Neural crest cell (in vitro differentiated cells): ENCODE measurements around the gene ASPHD1. TPM values are rescaled to one million over a fixed set of nuclear protein-coding genes. Genes with fewer than 3 reads are reported as not detected.

Experiments
- DNase-seq: peaks from one replicate; pipeline ENCODE4 v3.0.0; 2021; ENCODE audit warnings: low read depth, mixed read lengths, low spot score
- H3K27ac Mint-ChIP-seq: one replicate; pipeline ENCODE4 v1.8.0; 2021; ENCODE audit warnings: mild to moderate bottlenecking, mixed read lengths; ENCODE audit not compliant: unreplicated experiment
- H3K27me3 Mint-ChIP-seq: 2 replicates; pipeline ENCODE4 v1.8.0; 2021; ENCODE audit warnings: low read depth, mild to moderate bottlenecking, mixed read lengths
- H3K36me3 Mint-ChIP-seq: 2 replicates; pipeline ENCODE4 v1.8.0; 2021; ENCODE audit warnings: low read depth, mild to moderate bottlenecking, mixed read lengths
- H3K4me1 Mint-ChIP-seq: 2 replicates; pipeline ENCODE4 v1.8.0; 2021; ENCODE audit warnings: mixed read lengths
- H3K4me3 Mint-ChIP-seq: one replicate; pipeline ENCODE4 v1.8.0; 2021; ENCODE audit warnings: mild to moderate bottlenecking, mixed read lengths
- H3K9me3 Mint-ChIP-seq: 2 replicates; pipeline ENCODE4 v1.8.0; 2021; ENCODE audit warnings: mixed read lengths
- CTCF ChIP-seq: fragments of 200-600 bp; sonication (generic); conservative IDR thresholded peaks from 2 replicates; pipeline ENCODE4 v1.5.0; 2021; ENCODE audit warnings: antibody characterized with exemption, mild to moderate bottlenecking
- long read RNA-seq: library from polyadenylated mRNA; unstranded; transcript quantifications from one replicate; pipeline ENCODE4 v2.0.0, GENCODE V29; 2020
- total RNA-seq: library from RNA; stranded (reverse); gene quantifications from 2 replicates; pipeline ENCODE4 v1.2.1, GENCODE V29; 2021

Gene ASPHD1, protein sequence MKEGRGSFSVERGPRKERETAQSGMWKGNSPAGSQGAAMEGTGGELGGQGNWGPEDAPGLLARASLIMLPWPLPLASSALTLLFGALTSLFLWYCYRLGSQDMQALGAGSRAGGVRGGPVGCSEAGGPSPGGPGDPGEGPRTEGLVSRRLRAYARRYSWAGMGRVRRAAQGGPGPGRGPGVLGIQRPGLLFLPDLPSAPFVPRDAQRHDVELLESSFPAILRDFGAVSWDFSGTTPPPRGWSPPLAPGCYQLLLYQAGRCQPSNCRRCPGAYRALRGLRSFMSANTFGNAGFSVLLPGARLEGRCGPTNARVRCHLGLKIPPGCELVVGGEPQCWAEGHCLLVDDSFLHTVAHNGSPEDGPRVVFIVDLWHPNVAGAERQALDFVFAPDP
- total RNA-seq: 2.5 and 2.8 TPM in 2 replicates
- long read RNA-seq, partial matches to known transcripts: 0 of 2 reads
- long read RNA-seq, other reads (novel, unspliced or antisense): 2 of 2 reads

- TF ChIP-seq CTCF: no peak
- peak; percentile 49 for DNase-seq
- peaks cover 49% of the 10 kb centered on the region for H3K27me3 Mint-ChIP-seq
- peaks cover 16% of the 10 kb centered on the region for H3K4me1 Mint-ChIP-seq
- H3K4me3 Mint-ChIP-seq: peak within 1 kb of the TSS; percentile 78
- no peaks in the 10 kb centered on the region for H3K36me3 Mint-ChIP-seq
- H3K27ac Mint-ChIP-seq: no peak within 1 kb of the TSS
- no peaks in the 10 kb centered on the region for H3K9me3 Mint-ChIP-seq
Measured at GRCh38 chr16:29900102-29900887, at the start of gene ASPHD1. Gene ASPHD1 (plus strand): TSS chr16:29900488. CDS start chr16:29900972, 484 bp downstream.

DNA sequence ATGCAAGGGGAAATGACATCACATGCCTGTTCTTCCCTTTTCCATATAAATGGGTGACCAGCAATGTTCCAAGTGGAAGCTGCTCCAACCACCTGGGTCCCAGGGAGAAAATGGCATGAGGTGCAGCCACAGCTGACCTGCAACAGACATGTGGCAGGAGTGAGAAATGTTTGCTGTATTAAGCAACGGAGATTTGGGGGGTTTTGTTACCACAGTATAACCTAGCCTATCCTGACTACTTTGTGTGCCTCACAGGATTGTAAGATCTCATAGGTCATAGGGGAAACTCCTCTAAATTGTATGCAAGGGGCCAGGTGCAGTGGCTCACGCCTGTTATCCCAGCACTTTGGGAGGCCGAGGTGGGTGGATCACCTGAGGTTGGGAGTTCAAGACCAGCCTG is 49.3 kb upstream of the ASPHD1 start:
- H3K27me3 Mint-ChIP-seq: no peaks in the 10 kb centered on the region
- TF ChIP-seq CTCF: no peak
- no peaks in the 10 kb centered on the region for H3K4me1 Mint-ChIP-seq
- H3K36me3 Mint-ChIP-seq: no peaks in the 10 kb centered on the region
- no peak overlapping the region for H3K27ac Mint-ChIP-seq
- no peaks in the 10 kb centered on the region for H3K9me3 Mint-ChIP-seq
- no peak overlapping the region for H3K4me3 Mint-ChIP-seq
- no peak for DNase-seq

DNA sequence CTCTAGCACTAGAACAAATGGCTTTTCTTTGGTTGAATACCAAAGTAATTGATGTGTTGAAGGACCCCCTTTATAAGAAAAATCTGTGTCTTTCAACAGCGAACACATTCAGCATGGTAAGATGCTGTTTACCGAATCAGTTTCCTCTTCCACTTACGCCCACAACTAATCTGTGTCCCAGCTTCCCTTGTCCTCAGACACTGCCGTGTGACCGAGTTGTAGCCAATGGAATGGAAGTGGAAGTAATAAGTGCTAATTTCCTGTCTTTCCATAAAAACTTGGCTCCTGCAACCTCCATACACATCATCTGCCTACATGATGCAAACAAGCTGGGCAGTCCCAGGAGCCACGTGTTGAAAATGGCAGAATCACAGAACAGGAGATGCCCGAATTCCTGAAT is 47.6 kb upstream of the ASPHD1 start:
- Mint-ChIP-seq H3K27ac (no peak overlapping the region), H3K9me3 (no peaks in the 10 kb centered on the region), H3K27me3 (no peaks in the 10 kb centered on the region)

DNA sequence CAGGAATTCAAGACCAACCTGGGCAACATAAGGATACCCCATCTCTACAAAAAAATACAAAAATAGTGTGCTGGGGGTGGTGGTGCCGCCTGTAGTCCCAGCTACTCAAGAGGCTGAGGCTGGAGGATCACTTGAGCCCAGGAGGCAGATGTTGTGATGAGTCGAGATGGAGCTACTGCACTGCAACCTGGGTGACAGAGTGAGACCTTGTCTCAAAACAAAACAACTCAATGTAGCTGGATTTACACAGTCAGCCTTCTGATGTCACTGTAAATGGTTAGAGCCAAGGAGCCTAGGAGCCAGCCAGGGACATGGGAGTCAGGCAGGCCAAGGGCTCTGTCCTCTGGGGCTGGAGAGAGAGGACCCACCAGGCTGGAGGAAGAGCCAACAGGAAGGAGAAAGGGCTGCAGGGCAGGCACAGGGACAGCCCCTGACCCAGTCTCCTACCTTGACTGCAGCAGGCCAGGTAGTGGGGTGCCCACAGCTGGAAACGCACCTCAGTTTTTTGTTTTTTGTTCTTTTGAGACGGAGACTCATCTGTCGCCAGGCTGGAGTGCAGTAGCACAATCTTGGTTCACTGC is 45.7 kb upstream of the ASPHD1 start:
- H3K4me3 Mint-ChIP-seq: no peak overlapping the region
- no peaks in the 10 kb centered on the region for H3K4me1 Mint-ChIP-seq
- DNase-seq: no peak
- TF ChIP-seq CTCF: no peak
- no peaks in the 10 kb centered on the region for H3K9me3 Mint-ChIP-seq
- no peaks in the 10 kb centered on the region for H3K36me3 Mint-ChIP-seq
- no peak overlapping the region for H3K27ac Mint-ChIP-seq
- H3K27me3 Mint-ChIP-seq: no peaks in the 10 kb centered on the region

More for the DNA sequence above, 47.6 kb upstream of the ASPHD1 start:
- Mint-ChIP-seq H3K4me3 (no peak overlapping the region), H3K36me3 (no peaks in the 10 kb centered on the region), H3K4me1 (no peaks in the 10 kb centered on the region)
- no peak for TF ChIP-seq CTCF
- no peak for DNase-seq

DNA sequence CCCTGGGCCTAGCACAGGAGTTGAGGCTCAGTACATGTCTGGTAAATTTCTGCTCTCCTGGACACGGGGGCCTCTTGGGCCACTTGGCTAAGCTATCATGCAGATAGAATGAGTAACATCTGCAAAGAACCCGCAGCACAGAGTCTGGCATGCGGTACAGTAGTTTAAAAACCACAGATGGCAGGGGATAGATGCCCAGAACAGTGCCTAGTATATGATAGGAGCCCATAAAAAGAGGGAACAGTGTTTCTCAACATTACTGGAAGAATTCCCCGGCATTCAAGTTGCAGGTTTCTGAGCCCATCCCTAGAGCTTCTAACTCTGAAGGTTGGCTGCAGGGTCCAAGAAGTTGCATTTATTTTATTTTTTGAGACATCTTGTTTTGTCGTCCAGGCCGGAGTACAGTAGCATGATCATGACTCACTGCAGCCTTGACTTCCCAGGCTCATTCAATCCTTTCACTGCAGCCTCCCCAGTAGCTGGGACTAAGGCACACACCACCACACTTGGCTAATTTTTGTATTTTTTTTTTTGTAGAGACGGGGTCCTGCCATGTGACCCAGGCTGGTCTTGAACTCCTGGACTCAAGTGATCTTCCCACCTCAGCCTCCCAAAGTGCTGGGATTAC is 43.0 kb upstream of the ASPHD1 start:
- no peaks in the 10 kb centered on the region for H3K36me3 Mint-ChIP-seq
- no peak for TF ChIP-seq CTCF
- H3K27me3 Mint-ChIP-seq: no peaks in the 10 kb centered on the region
- H3K9me3 Mint-ChIP-seq: no peaks in the 10 kb centered on the region
- H3K27ac Mint-ChIP-seq: no peak overlapping the region
- no peak for DNase-seq
- peak overlapping the region; percentile 52 for H3K4me3 Mint-ChIP-seq
- peaks cover 9% of the 10 kb centered on the region for H3K4me1 Mint-ChIP-seq
